OCI-M2 (cell line): ENCODE measurements around the gene SNAP25.

Experiments
- DNase-seq: peaks from one replicate; lab custom pipeline; 2025; ENCODE audit not compliant: unreplicated experiment; lab: John Stamatoyannopoulos, UW

Gene SNAP25

DNA sequence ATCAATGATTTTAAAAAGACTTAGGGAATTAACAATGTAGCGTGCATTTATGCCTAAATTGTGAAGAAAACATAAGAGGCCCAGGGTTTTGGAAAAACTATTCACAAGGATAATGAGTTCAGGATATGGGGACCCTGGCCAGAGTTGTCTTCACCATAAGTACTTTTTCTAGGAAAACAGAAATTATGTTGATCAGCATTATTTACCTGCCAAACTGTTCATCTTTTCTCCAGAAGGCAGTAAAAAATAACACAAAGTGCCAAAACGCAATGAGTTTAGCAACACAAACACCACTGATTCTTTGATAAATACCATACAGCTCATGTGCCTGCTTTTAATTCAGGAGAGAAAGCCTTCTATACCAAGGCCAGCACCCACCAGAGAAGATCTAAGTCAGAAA, 43.1 kb downstream of the SNAP25 start:
- DNase-seq: no peak

DNA sequence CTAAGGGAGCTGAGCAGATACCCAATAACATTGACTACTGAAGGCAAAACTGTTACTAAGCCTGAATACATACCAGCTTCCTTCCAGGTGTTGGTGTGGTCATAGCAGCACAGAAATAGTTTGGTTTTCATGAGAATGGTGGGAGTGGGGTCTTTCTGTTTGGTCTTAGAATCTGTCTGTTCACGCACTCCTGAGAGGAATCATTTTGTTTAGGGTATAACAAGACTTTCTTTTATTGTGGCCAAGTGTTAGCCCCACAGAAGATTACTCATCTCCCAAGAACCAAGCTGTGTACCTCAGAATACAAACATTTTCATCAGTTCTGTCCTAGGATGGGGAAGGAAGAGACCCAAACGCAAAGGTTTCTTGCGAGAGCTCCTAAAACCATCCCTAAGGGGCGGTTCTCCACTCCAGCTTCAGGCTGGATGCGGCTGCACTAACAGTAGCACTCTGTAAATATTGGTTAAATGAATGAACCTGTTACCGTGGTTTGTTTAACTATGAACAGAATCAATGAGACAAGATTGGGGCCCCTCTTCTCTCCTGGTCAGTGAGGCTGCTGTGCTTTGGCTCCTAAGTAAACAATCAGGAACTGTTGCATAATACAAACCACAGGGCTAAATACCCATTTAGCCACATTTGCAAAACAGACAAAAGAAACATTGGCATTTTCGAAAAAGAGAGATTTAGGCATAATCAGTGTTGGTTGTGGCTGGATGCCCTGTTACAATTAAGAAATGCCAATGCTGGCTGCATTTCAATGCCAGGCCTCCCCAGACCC, 44.9 kb downstream of the SNAP25 start:
- no peak for DNase-seq

DNA sequence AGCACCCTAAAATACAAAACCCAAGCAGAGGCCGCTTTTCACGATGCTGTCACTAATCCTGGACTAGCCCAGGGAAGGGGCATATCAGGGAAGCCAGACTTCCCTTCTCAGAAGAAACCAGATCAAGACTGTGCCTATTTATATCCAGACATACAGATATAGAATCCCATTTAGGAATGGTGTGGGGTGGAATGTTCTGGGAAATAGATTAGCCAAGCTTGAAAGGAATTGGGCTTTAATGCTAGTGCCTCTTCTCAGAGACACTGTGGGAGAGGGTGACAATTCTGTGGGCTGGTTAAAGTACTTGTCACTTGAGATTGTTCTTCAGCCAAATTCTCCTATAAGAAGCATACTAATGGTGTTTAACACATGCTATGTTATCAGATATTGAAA, 45.5 kb downstream of the SNAP25 start:
- no peak for DNase-seq

DNA sequence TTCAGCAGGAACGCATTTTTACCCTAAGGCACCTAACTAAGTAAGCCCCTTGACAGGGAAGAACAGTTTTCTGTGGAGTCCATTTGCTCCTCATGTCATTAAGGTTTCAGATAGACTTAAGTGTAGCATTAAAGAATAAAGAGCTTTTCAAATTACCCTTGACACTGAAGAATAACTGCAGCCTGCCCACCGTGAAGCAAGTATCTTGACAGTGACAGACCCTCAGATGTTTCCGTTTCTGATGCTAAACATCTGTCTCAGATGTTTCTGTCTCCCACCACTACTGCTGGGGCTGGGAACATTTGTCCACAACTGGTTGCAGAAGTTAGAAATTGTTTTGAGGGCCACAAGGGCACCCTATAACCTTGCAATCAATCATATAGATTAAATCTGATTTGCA, 50.0 kb downstream of the SNAP25 start:
- no peak for DNase-seq

DNA sequence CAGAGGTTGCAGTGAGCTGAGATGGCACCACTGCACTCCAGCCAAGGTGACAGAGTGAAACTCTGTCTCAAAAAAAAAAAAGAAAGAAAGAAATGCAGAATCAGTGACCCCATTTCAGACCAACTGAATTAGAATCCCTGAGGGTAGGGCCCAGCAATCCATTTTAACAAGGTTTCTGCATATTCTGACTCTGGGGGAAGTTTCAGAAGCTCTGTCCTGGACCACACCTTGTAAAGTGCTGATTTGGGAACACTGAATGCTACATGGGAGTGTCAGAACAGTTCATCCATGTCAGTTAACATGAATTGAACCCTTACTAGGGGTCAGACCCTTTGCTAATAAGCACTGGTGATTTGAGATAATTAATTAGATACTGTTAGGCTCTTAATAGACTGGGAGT, 52.0 kb downstream of the SNAP25 start:
- no peak for DNase-seq

DNA sequence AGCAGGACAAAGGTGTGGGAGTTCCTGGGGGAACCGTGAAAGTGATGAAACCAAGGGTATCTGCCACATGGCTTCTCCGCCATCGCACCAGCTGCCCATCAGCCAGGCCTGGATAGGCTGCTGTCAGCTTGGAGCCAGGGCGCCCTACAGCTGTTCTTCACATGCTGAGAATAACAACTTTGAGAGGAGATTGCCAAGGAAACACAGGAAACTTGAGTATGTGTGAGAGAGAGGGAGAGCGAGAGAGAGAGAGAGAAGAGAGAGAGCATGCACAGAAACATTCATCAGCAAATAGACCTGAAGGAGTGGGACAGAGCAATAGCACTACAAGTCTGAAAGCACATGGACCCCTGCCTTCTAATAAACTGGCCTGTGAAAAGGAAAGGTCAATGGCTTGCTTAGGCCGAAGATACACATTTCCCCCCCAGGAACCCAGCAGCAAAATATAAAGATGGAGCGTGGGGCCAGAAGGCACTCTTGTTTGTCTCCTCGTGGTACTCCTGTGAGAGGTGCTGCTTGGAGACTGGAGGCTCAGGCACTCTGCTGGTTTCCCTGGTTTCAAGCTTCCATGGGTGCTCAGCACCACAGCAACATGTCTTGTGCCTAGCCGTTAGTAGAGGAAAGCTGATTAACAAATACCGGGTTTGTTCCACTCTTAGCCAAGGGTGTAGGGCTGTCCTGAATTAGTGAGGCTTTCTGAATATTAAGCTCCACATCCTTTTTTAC, 53.0 kb downstream of the SNAP25 start:
- no peak for DNase-seq

DNA sequence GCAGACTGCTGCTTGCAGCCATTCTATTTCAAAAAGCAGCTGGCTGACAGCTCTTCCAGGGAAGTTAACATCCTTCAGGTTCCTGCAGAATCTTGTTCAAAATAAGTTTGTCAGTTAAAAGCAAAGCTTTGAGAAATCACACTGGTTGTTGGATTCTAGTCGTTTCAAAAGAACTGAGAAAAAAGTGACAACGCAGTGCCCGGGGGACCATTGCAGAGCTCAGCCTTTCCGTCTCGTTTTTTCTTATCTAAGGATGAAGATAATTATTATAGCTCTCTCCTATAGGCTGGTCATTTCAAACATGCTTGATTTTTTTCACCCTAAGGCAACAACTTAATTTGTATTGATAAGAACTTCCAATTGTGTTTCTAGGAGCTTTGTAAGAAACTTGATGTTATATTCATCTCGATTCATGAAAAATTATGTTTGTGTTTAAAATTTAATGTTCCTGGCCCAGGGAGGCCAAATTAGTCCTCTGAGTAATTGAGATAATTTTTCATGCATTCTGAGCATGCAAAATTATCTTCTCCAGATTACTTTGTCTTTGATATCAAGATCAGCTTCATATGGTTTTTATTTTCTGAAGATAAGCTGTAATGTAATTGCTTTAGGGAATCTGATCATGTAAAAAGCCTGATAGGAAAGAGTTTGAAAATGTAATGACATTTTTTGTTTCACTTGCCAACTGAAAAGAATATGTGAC, 58.4 kb downstream of the SNAP25 start:
- DNase-seq: no peak

DNA sequence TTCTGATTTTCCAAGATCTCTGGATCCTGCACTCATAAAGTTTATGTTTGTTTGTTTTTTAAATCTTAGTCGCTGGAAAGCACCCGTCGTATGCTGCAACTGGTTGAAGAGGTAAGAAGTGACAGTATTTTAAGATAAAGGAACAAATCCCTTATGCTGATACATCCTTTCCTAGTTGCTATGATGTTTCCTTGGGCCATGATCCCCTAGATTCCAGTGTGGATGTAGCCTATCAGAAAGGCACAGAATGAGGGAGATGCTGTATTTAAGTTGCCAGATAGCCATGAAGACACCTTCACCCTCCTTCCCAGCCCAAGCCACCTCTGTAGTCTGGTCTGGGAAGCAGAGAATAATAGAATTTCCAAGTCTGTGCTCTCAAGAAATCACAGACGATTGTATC, 59.0 kb downstream of the SNAP25 start:
- DNase-seq: no peak

DNA sequence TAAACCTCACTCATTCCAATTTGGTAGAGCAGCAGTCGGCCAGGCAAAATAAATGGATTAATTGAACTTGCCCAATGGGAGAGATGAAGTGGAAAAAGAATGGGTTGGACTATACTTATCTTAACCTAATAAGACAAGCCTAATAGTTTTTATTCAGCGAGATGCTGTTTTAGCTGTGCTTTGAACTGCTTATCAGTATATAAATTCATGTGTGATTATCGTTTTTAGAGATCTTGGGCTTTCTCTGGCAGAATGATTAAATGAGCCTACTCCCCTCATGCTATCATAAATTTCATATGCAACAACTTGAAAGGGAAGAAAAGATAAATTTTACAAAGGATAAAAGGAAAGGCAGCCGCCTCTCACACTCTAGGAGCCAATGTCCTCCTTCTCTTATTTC, 59.8 kb downstream of the SNAP25 start:
- DNase-seq: no peak

DNA sequence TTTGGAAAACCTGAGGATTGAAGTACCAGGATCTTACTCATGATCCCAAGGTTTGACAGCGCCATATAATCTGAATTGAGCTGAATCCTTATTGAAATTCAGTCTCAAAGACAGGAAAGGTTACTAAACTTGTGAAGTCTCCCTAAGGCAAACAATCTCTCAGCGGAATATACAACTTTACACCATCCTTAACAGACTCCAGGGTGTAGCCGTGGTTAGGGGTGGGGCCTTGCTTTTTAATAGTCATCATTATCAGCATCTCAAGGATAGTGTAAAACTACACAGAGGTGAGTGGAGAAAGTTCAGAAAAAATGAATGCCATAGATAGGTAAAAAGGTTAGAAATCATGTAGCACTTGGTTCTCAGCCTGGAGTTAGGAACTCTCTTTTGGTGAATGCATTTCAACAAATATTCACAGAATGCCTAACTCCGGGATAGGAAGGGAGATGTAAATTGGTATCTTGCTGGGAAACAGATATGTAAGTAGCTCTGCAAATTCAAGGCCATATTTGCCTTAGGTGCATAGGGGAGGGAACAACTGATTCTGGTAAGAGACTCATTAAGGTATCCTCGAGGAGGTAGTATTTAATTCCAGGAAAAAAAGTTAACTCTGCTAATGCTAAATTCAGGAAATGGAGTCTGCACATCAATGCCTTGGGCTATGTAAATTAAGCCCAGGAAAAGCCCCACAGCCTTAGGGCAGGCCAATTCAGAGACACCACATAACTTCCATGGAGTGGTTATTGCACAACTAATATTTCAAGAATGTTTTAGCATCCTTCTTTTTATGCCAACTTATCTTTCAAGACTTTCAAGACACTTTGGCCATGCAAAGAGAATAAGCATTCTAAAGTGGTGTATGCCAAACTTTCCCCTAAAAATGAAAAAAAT, 61.6 kb downstream of the SNAP25 start:
- no peak for DNase-seq

DNA sequence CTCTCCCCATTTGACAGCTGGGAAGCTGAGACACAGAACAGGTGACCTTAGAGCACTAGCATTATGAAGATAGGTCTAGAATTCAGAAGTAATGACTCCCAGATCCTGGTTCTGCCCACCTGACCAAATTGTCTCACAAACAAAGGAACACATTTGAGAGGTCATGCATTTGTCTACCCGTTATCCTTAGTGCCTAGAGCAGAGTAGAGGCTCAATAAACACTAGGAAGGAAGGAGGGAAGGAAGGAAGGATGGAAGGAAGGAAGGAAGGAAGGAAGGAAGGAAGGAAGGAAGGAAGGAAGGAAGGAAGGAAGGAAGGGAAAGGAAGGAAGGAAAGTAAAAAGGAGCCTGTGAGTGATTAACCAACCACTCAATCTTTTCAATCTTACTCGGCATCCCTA, 63.3 kb downstream of the SNAP25 start:
- DNase-seq: no peak

DNA sequence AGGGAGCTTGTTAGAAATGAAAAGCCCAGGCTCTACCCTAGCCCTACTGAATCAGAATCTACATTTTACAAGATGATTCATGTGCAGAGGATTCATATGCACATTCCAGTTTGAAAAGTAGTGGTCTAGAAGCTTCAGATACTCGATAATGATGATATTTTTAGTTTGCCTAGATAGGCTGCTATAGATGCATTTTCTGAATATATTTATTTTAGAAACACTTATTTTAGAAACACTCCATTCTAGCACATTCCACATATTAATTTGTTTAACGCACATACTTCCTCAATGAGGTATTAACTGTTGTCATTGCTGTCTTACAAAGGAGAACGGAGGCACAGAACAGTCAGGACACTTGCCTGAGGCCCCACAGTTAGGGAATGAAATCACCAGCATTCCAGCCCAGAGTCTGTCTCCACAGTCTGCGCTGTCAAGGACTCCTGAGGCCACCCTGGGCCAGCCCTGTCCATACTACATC, 64.4 kb downstream of the SNAP25 start:
- no peak for DNase-seq

DNA sequence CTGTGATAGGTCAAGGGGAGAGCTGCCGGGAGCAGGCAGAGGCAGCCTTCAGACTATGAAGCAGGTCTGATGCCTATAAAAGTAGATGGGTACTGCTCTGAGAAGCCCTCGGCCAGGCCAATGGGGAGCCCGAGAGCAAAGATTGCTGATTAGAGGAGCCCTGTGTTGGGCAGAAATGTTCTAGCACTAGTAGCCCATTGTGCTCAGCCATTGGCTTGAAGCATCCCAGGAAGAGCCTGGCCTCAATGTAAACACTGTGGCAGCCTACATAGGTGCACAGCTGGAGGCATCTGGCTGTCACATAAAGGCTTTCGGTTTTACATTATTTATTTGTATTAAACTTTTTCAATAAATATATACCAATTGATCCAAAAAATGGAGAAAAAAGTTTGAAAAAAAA, 67.7 kb downstream of the SNAP25 start:
- DNase-seq: no peak

DNA sequence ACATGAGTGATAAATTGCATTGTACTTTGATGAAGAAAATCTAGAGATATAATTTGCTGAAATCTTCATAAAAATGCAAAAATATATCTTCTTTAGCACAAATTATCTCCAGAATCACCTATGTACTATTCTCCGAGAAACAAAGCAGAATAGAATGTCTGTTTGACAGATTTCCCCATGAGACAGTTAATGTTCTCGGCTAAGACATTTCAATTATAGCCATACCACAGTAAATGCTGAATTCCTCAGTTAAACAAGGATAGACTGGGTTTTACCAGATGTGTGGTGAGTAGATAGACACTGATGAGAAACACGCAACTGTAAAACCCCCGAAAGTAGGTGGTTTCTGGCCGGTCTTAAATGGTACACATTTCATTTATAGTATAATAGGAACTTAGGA, 69.8 kb downstream of the SNAP25 start:
- no peak for DNase-seq

DNA sequence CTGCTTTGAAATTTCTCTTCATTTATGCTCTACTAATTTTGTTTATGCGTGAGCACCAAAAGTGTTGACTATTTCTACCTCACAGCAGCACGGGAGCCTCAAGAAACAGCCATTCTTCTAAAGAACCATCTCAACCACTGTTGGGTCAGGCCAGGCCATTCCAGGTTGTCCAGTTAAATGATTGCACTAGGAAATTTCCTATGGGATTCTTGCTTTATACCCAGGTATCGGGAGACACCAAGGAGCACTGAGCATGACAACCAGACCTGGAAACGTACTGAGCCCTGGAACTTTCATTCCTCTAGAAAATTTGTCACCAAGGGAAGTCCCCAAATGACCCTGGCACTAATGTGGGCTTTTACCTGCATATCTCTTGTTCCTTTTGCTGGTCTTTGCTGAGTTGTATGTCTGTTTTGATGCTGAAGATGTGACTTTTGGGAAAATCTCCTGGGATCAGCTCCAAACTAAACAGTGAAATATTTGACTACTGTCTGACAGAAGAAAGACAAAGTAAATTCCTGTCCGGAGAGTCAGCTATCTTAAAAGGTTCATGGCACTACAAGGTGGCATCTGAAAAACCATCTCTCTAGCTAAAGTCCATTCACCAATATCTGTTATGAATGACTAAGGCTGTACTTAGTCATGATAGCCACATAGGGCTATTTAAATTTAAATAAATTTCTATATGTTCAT, 70.5 kb downstream of the SNAP25 start:
- no peak for DNase-seq

DNA sequence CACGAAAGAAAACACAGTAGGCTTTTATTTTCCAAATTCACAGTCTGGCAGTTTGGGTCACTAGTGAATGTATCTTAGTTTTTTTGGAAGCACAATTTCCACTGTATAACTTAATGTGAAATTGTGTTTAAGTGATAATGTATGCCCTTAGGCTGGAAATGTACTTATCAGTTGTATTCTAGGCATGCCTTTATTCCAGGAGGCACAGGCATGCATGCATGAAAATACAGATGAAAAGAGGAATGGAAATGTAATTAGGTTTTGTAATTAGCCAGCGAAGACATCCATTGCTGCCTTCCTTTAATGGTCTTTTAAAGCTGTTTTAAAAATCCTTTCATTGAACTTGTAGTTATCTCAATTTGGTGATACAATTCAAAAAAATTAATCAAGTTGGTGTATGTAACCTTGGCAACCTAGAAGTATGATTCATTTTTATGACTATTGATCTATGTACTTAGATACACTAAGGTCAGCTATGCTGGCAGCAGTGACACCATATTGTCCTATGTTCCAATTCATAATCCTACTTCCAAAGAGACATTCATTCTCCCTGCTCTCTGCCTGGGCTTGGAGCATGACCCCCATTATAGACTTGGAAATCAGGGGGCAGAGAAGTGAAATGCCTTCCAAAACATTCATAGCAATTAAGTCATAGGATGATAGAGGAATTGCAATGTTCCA, 73.1 kb downstream of the SNAP25 start:
- no peak for DNase-seq

DNA sequence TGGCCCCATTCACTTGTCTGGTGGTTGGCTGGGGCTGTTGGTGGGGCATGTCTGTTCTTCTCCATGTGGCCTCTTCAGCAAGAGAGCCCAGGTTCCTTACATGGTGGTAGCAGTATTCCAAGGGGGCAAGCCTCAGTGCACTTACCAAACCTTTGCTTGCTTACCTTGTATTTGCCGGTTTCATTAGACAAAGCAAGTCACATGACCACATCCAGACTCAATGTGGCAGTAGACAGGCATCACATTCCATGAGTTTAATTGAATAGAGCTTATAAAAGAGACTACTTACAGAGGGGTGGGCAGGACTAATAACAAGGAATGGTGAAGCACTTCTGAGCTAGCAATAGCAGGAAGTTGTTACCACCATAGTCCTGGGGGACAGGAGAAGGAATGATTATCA, 78.6 kb downstream of the SNAP25 start:
- no peak for DNase-seq

DNA sequence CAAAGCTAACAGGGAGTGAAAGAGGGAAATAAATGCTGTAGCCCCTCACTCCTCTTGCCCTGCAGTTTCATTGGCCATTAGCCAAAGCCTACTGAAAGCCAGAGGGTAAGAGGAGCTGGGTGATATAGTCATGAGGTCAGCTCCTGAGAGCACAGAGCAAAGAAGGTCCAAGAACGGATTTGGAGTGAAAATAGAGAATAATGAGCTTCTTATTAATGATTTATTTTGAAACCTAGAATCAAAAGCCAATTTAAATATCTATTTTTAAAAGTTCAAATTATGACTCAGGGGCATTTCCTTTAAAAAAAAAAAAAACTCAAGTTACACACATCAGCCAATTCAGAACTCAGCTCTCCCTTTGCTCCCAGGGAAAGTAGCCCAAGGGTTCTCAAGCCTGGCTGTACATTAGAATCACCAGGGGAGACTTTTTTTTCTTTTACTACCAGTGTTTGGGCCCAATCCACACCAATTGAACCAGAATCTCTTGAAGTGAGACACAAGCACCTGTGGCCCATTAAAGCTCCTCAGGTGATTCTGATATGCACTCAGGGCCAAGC, 79.1 kb downstream of the SNAP25 start:
- no peak for DNase-seq

DNA sequence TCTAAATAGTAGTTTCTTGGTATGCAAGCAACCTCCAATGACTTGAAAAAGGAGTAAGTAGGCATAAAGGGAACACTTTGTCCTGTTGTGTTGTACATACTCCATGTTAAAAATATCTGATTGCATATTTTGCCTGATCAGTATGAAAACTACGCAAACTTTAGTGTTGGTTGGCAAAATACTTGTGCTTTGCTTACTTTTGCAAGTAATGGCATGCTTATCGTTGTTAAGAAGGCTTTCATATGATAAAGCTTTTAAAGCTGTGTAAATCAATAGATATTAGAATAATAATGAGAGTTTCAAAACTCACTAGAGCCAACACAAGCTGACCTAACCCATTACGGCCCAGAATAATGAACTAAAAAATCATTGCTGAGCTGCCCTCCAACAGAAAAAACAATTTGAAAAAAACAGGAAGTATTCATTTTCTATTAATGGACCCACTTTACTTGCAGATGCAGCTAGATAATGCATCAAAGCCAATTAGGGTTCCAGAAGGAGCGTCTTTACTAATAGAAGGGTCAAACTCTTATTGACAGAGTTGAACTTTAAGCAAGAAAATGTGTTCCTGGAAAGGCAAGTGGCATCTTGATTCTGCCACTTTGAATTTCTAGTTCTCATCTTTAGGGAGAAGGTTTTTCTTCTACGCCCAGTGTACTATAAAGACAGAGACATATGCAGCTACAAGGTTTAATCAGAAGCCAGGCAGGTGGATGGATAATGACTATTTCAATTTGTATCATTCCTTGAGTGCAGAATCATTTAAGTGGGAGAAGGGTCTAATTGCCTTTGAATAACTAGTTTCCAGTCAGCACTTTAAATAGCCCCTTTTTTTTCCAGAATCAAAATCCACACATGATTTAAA, 82.2 kb downstream of the SNAP25 start:
- no peak for DNase-seq
